ENCODE results near the gene GPR31.

DNA sequence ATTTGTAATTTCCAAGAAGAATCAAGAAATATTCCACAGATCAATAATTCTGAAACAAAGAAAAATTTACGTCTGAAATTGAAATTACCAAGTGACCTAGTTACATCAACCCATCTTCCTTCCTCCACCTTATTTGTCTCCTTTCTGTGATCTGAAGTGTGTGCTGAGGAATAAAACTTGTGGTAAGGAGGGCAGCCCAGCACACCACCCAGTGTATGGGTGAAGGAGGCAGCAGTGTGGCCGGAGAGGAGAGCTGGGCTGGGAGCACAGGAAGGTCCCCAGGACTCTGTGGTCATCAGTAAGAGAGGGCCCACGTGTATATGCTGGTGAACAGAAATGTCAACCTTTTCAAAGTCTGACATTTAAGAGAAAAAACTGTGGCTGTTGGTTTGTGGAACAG is 46.2 kb downstream of the GPR31 start:
- TF ChIP-seq, protein P1, sequence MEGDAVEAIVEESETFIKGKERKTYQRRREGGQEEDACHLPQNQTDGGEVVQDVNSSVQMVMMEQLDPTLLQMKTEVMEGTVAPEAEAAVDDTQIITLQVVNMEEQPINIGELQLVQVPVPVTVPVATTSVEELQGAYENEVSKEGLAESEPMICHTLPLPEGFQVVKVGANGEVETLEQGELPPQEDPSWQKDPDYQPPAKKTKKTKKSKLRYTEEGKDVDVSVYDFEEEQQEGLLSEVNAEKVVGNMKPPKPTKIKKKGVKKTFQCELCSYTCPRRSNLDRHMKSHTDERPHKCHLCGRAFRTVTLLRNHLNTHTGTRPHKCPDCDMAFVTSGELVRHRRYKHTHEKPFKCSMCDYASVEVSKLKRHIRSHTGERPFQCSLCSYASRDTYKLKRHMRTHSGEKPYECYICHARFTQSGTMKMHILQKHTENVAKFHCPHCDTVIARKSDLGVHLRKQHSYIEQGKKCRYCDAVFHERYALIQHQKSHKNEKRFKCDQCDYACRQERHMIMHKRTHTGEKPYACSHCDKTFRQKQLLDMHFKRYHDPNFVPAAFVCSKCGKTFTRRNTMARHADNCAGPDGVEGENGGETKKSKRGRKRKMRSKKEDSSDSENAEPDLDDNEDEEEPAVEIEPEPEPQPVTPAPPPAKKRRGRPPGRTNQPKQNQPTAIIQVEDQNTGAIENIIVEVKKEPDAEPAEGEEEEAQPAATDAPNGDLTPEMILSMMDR (IDR thresholded peaks at IDR 0.05; ENCODE audit: poor library complexity): no peak
- no peak for TF ChIP-seq EZH2 (IDR thresholded peaks at IDR 0.05; ENCODE audit: borderline replicate concordance)
